NCI-H446 treated with DMSO at 0.1 percent for 48 hours (cell line): ENCODE results near the gene SHB.

Source experiments
- DNase-seq: peaks from one replicate; lab custom pipeline; 2025; lab: John Stamatoyannopoulos, UW

The SHB gene

GRCh38 chr9:38008168-38009034 lies 60.6 kb downstream of the SHB start:
- DNase-seq, result no peak

- DNase-seq, result no peak
These were observed 62.0 kb downstream of the SHB start for GRCh38 chr9:38007016-38007415.

DNA sequence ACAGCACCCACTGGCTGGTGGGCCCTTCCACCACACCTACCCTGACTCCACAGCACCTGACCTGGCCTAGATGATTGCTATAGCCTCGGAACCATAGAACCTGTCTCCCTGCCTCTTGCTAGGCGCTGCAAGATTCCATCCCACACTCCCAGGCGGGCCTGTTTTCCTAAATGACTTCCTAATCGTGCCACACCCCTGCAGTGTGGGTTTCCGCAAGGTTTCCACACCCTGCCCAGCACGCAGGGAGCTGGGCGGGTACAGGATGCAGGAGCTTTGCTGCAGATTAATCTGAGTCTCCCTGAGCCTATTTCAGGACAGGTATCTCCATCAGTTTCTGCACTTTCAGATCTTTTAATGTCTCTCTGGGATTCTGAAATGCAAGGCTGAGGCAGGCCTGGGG lies 62.9 kb downstream of the SHB start:
- no peak for DNase-seq

DNA sequence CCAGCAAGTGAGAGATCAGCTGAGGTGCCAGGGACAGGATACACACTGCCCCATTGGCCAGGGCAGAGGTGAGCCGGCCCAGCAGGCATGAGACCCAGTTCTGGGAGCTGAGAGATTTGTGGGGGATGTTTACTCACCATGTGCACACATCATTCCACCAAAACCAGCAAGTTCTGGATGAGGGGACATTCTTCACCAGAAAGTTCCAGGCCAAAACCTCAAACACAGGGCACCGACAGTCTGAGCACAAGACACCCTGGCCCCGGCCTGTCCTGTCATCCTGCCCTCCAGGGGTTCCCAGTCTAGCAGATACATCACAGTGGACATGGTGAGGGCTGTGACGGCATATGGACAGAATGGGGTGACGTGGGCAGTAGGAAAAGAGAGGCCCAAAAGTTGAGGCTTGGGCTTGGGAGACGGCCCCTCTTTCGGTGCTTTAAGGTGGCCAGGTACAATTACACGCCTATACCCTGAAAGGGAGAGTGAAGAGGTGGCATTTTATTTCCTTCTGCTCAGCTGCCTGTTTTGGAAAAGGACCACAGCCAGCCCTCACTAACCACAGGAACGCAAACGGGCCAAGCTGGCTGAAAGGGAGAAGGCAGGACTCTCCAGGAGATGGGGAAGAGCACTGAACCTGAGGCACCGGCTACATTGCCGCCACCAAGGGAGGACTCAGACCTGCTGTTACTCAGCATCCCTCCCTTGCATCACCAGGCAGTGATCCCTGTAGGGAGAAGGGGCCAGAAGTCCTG lies 64.0 kb downstream of the SHB start:
- no peak for DNase-seq

GRCh38 chr9:38003946-38004808 lies 64.8 kb downstream of the SHB start:
- DNase-seq, result no peak

DNA sequence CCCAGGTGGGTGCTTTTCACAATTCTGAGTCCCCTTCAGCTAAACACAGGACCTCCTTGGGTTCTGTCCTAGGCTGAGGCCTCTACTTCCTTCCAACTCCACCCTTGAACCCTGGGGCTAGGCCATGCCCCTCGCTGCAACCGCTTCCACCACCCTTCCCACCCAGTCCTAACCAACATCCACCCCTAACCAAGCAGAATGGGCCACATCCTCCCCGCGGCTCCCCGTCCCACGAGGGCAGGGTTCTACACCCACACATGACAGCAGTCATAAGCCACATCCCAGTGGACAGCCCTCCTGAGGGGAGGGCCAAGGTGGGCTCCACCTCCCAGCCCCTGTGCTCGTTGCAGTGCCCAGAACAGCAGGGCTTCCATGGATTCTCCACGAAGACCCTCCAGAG lies 65.8 kb downstream of the SHB start:
- DNase-seq, result no peak

DNA sequence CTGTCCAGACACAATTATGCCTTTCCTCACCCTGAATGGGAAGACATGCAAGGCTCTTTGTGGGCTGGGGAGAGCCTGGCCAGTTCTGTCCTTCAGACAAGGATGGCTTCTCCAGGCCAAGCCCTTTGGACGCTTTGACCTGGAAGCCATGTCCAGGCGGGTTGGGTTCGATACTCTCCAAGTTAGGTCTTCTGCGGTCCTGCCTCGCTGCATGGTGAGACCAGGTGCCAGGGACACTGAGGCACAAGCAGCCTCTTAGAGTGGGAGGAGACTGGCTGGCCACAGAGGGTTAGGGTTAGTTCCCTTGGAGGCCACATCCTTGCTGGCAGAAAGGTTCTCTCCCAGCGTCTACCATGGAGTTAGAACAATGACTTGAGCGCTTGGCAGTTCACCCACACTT lies 67.6 kb downstream of the SHB start:
- DNase-seq, result no peak

GRCh38 chr9:38000735-38001134 lies 68.3 kb downstream of the SHB start:
- DNase-seq, result no peak

- DNase-seq, result no peak
These were observed 68.7 kb downstream of the SHB start for GRCh38 chr9:38000332-38000731.

GRCh38 chr9:37999588-38000189 lies 69.3 kb downstream of the SHB start:
- no peak for DNase-seq

DNA sequence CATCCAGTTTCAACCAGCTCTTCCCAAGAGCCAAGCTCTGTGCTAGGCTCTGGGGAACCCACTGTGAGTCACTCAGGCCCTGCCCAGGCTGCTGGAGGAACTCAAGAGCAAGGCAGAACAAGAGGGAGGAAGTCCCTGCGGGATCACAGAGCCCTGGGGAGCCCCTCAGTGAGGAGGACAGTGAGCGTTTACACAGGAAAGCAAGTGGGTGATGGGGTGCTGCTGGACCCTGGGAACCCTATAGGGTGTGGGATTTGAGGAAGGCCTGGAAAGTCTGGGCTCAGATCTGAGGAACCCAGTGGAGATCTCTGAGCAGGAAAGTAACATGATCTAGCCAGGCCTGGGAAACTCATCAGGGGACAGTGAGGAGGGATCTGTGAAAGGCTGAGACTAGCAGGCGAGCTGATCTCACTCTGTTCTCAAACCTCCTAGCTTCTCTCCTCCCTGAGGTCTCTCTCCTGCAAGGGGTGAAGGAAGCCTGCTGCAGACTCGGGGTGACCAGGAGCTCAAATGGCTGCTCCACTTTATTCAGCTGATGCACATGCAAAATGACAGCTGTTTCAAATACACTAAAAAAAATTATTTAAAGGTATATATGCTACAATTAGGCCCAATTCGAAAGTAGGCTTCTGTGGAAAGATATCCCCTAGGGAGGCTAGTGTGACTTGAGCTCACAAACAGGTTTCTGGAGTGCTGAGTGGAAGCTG lies 70.0 kb downstream of the SHB start:
- no peak for DNase-seq

DNA sequence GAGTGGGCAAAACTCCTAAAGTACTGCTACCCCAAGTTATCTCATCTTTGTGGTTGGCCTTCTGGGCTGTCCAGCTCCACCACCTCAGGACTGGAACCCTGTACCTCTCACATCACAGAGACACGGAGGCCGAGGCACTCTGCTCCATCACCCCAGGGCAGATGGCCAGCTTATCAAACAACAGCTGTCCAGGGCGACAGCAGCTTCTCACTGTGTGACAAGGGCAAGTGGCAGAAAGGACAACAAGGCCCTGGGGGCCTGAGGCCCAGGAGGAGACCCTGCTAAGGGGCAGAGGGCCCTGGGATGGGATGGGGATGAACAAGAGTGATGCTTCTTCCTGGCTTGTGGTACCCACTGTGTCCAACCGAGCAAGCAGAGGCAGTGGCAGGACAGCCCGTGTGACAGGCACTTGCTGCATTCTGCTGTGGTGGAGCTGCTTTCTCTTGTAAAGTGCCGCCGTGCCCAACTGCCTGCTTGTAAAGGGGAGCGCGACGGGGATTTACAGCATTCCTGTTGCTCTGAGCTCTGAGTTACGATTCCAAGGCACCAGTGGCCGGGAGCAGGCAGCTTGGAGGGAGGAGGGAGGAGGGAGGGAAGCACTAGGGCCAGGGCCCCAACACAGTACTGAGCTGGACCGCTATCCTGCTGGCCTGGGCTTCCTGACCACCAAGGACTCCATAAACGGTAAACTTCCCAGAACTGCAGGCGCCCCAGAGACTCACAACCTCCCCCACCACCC lies 71.2 kb downstream of the SHB start:
- no peak for DNase-seq

DNA sequence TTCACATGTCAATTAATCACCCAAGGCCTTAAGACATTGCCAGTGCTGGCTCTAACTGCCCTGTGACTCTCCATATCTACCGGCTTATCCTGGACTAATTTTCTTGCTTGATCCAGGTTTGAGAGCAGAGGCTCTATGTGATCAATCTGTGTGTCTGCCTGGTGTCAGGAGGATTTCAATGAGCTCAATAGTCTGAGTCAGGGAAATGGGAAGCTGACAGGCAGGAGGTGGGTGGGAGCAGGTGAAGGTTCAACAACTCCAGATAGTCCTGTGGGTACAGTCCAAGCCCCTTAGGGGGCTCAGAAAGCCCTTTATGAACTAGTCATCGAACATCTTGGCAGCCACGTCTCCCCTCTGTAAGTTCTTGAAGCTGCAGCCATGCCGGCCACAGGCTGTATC lies 72.2 kb downstream of the SHB start:
- no peak for DNase-seq

- DNase-seq, result no peak
These were observed 72.8 kb downstream of the SHB start for GRCh38 chr9:37995961-37996818.

- DNase-seq, result no peak
These were observed 73.7 kb downstream of the SHB start for GRCh38 chr9:37995348-37995737.

DNA sequence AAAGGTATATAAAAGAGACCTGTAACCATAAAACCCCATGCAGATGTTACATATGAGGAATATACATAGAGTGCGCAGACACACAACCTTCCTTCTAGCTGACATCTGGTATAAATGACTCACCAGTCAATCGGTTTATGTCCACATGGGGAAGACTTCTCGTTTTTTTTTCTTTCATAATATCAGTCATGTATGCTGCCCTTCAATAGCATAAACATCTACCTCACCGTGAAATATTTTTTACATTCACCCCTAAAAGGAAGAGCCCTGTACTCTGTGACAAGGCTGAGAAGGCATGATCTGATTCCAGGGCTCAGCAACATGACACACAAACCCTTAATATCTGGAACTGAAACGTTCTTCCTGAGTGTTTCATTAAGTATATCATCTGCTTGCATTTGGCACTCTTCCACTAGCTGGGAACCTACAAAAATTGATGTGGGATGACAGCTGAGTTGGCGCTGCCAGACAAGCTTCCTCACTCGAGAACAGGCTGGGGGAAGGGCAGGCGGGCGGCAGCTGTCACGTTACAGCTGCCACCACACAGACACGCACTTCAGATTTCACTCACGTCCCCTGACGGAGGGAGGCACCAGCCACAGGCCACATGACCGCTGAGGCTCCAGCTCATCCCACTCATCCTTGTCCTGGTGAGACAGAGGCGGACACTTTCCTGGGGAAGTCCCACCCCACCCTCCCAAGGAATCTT lies 74.2 kb downstream of the SHB start:
- DNase-seq, result peak; percentile 94

DNA sequence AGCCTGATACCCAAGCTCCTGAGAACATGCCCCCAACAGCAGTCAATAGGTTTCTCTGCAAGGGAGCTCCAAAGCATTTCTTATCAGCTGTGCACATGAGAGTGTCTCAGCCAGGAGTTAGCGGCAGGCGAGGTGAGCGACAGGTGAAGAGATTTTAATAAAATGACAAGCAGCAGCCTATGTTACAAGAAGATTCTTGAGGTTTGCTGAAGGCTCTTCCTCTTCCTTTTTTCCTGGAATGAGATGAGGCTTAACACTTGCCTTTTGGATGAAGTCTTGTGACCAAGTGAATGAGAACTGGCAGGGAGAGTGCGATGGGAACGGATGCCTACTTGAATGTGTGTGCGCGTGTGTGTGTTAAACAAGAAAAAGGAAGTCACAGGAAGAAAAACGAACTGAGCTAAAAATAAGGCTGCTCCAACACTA lies 76.1 kb downstream of the SHB start:
- DNase-seq, result no peak

GRCh38 chr9:37990404-37991015 lies 78.5 kb downstream of the SHB start:
- no peak for DNase-seq

DNA sequence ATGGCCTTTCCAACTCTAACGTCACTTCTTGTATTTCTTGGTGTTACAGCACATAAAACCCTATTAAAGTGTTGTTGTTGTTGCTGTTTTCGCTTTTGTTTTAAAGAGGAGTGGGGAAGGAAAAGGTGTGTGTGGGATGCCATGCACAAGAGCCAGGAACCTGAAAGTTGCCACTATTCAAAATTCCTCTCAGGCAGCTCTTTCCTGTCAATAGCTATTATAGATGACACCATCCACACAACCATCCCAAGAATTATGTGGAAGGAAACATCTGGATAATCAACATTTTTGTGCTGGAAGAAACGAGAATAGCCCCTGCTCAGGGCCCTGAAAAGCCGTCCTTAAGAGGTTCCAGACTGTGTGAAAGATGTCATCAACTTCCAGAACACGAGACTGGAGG lies 79.3 kb downstream of the SHB start:
- DNase-seq, result no peak
